Sigmoid colon (tissue), 7 donors: ENCODE results near the gene NFIB. TPM values are rescaled to one million over a fixed set of nuclear protein-coding genes. Genes with fewer than 3 reads are reported as not detected.

ENCODE experiments used
- DNase-seq: peaks from one replicate; pipeline ENCODE4 v3.0.0-alpha.2; 2019
- H3K27ac ChIP-seq, 4 donors: fragments of 200-600 bp; sonication (generic); one replicate each; pipeline ENCODE4 v1.5.1; 2016 to 2019; ENCODE audit warnings: mild to moderate bottlenecking in 1 of 4
- H3K27me3 ChIP-seq, 3 donors: fragments of 200-600 bp; sonication (generic); one replicate each; pipeline ENCODE4 v1.5.1; 2019; ENCODE audit warnings: mild to moderate bottlenecking in 1 of 3
- H3K36me3 ChIP-seq, 4 donors: fragments of 200-600 bp; sonication (generic); one replicate each; pipeline ENCODE4 v1.5.1; 2016 to 2019
- H3K4me1 ChIP-seq, 4 donors: fragments of 200-600 bp; sonication (generic); one replicate each; pipeline ENCODE4 v1.5.1; 2017 to 2019
- H3K4me3 ChIP-seq, 4 donors: fragments of 200-600 bp; sonication (generic); one replicate each; pipeline ENCODE4 v1.5.1; 2017 to 2019; ENCODE audit warnings: mild to moderate bottlenecking in 2 of 4, moderate library complexity in 1 of 4
- H3K9me3 ChIP-seq, 4 donors: fragments of 200-600 bp in 3 of 4; sonication (generic) in 3 of 4; one replicate each; pipeline versions ENCODE4 v1.5.1 to v1.6.1; 2013 to 2019
- CTCF ChIP-seq, 4 experiments: fragments of 450-650 bp in 3 of 4; fragments of 200-600 bp in 1 of 4; IDR thresholded peaks; one replicate each; pipeline ENCODE4 v1.5.1; 2016 to 2019; ENCODE audit warnings: antibody characterized with exemption in 4 of 4, mild to moderate bottlenecking in 3 of 4, moderate library complexity in 2 of 4
- EP300 ChIP-seq, 4 donors: sonication (generic); formaldehyde crosslinking; IDR thresholded peaks; one replicate each; pipeline ENCODE4 v1.6.1; 2017; ENCODE audit warnings: antibody characterized with exemption in 4 of 4
- POLR2A ChIP-seq, 2 donors: fragments of 450-650 bp; IDR thresholded peaks; one replicate each; pipeline ENCODE4 v1.6.1; 2016; ENCODE audit warnings: antibody characterized with exemption in 2 of 2, mild to moderate bottlenecking in 2 of 2, moderate library complexity in 2 of 2
- POLR2AphosphoS5 ChIP-seq, 4 donors: sonication (generic); formaldehyde crosslinking; IDR thresholded peaks; one replicate each; pipeline ENCODE4 v1.6.1; 2017; ENCODE audit warnings: antibody characterized with exemption in 4 of 4
- WGBS, 2 donors: extraction: QIAGEN DNeasy Blood & Tissue Kit; methylation state at CpG; one replicate each; pipeline ENCODE4 v1.1.7; 2013; 5-methylcytosine and 5-hydroxymethylcytosine counted together
- intact Hi-C: fragments of 100-400 bp; cut with DNase I; formaldehyde crosslinking; loops from one replicate; pipeline ENCODE4 v1.15.1; 2023
- polyA plus RNA-seq, 3 donors: library from polyadenylated mRNA; stranded (reverse); fragments of 200-250 nt; gene quantifications; one replicate each; pipeline ENCODE4 v1.2.3, GENCODE V29; 2013
- total RNA-seq, 4 donors: library from RNA; depleted of rRNA; stranded (reverse); fragments of >200 nt; gene quantifications; one replicate each; pipeline ENCODE4 v1.1.0, GENCODE V29; 2016
- donor health status: healthy with polysubstance abuse.
- donor health status: Bipolar disorder and iron deficiency.
- donor health status: healthy.

The NFIB gene
- total and polyA plus RNA-seq, 7 donors = 3.7 to 129 (median 45.3) TPM

GRCh38 chr9:14270358-14271092 is 43.4 kb downstream of the NFIB start:
- peak; percentile 75 for DNase-seq
- intact Hi-C loops = loop anchor here (5.0 kb wide), 2 partner anchors 42 to 63 kb away; partner anchors contain the start of gene NFIB
- 65 to 83% methylated on average over 4 of the region's 4 CpGs for WGBS, 2 donors

GRCh38 chr9:14269916-14270315 is 44.0 kb downstream of the NFIB start:
- TF ChIP-seq POLR2A (IDR thresholded peaks at IDR 0.05) = no peak
- Histone ChIP-seq H3K27me3 (no peaks in the 10 kb centered on the region), H3K36me3 (no peaks in the 10 kb centered on the region), H3K4me1 (peaks cover 0 to 61% (median 49%) of the 10 kb centered on the region in 4 donors), H3K27ac (peak overlapping the region in 3 of 4 donors; percentile 27 to 81 (median 75)), H3K9me3 (no peaks in the 10 kb centered on the region), H3K4me3 (no peak overlapping the region)
- DNase-seq = no peak
- intact Hi-C loops = loop anchor here (5.0 kb wide), 2 partner anchors 42 to 63 kb away; partner anchors contain the start of gene NFIB

More at GRCh38 chr9:14270358-14271092, 43.4 kb downstream of the NFIB start:
- no peaks in the 10 kb centered on the region for H3K9me3 ChIP-seq
- peak overlapping the region in 2 of 4 donors; percentile 1 to 14 for H3K4me3 ChIP-seq
- H3K4me1 ChIP-seq = peaks cover 0 to 64% (median 54%) of the 10 kb centered on the region in 4 donors
- no peaks in the 10 kb centered on the region for H3K36me3 ChIP-seq
- peak in 2 of 4 donors; percentile 23 to 63 for TF ChIP-seq EP300 (IDR thresholded peaks at IDR 0.05)
- no peak for TF ChIP-seq CTCF (IDR thresholded peaks at IDR 0.05)
- TF ChIP-seq POLR2AphosphoS5 (IDR thresholded peaks at IDR 0.05) = peak; percentile 63 to 87 (median 78)
- no peak for TF ChIP-seq POLR2A (IDR thresholded peaks at IDR 0.05)
- H3K27me3 ChIP-seq = no peaks in the 10 kb centered on the region
- peak overlapping the region in 3 of 4 donors; percentile 59 to 81 (median 75) for H3K27ac ChIP-seq

GRCh38 chr9:14263707-14264483 is 50.0 kb downstream of the NFIB start:
- 77 to 81% methylated on average over 7 of the region's 7 CpGs for WGBS, 2 donors
- intact Hi-C loops = no loop called here

GRCh38 chr9:14262827-14263226 is 51.1 kb downstream of the NFIB start:
- H3K4me1 ChIP-seq = peaks cover 0 to 46% (median 24%) of the 10 kb centered on the region in 4 donors
- no peak overlapping the region for H3K4me3 ChIP-seq
- intact Hi-C loops = no loop called here
- peak overlapping the region in 2 of 4 donors; percentile 7 to 41 for H3K27ac ChIP-seq
- 74 to 83% methylated on average over 2 of the region's 2 CpGs for WGBS, 2 donors
- TF ChIP-seq POLR2A (IDR thresholded peaks at IDR 0.05) = no peak
- TF ChIP-seq CTCF (IDR thresholded peaks at IDR 0.05) = no peak
- no peak for TF ChIP-seq POLR2AphosphoS5 (IDR thresholded peaks at IDR 0.05)
- no peak for TF ChIP-seq EP300 (IDR thresholded peaks at IDR 0.05)
- no peaks in the 10 kb centered on the region for H3K9me3 ChIP-seq
- DNase-seq = no peak
- no peaks in the 10 kb centered on the region for H3K36me3 ChIP-seq
- H3K27me3 ChIP-seq = no peaks in the 10 kb centered on the region

More at GRCh38 chr9:14263707-14264483, 50.0 kb downstream of the NFIB start:
- Histone ChIP-seq H3K4me3 (no peak overlapping the region), H3K27me3 (no peaks in the 10 kb centered on the region), H3K4me1 (peaks cover 0 to 36% (median 14%) of the 10 kb centered on the region in 4 donors), H3K27ac (peak overlapping the region in 2 of 4 donors; percentile 0 to 41), H3K36me3 (no peaks in the 10 kb centered on the region), H3K9me3 (no peaks in the 10 kb centered on the region)
- DNase-seq = no peak
- TF ChIP-seq EP300 (IDR thresholded peaks at IDR 0.05) = no peak
- no peak for TF ChIP-seq POLR2AphosphoS5 (IDR thresholded peaks at IDR 0.05)
- no peak for TF ChIP-seq CTCF (IDR thresholded peaks at IDR 0.05)
- TF ChIP-seq POLR2A (IDR thresholded peaks at IDR 0.05) = no peak

- no peak for DNase-seq
- Histone ChIP-seq H3K27ac (no peak overlapping the region), H3K36me3 (no peaks in the 10 kb centered on the region), H3K4me3 (no peak overlapping the region), H3K4me1 (peaks cover 0 to 59% (median 36%) of the 10 kb centered on the region in 4 donors), H3K9me3 (no peaks in the 10 kb centered on the region), H3K27me3 (no peaks in the 10 kb centered on the region)
- 81 to 83% methylated on average over 2 of the region's 2 CpGs for WGBS, 2 donors
- TF ChIP-seq EP300 (IDR thresholded peaks at IDR 0.05) = no peak
- intact Hi-C loops = no loop called here
Measured at GRCh38 chr9:14261616-14262015, 52.3 kb downstream of the NFIB start.
